Ascending aorta (tissue), 2 donors: ENCODE measurements around the gene SHQ1. TPM values are rescaled to one million over a fixed set of nuclear protein-coding genes. Genes with fewer than 3 reads are reported as not detected.

Source experiments
- DNase-seq, 2 donors: peaks; one replicate each; pipeline ENCODE4 v3.0.0-alpha.2; 2019; ENCODE audit warnings: low spot score in 2 of 2
- H3K27ac ChIP-seq, 2 donors: fragments of 200-600 bp; sonication (generic); one replicate each; pipeline ENCODE4 v1.5.1; 2016 to 2017; ENCODE audit warnings: mild to moderate bottlenecking in 1 of 2
- H3K27me3 ChIP-seq: fragments of 200-600 bp; sonication (generic); one replicate; pipeline ENCODE4 v1.5.1; 2017
- H3K36me3 ChIP-seq, 2 donors: fragments of 200-600 bp; sonication (generic); one replicate each; pipeline ENCODE4 v1.5.1; 2016
- H3K4me1 ChIP-seq, 2 donors: fragments of 200-600 bp; sonication (generic); one replicate each; pipeline ENCODE4 v1.5.1; 2016 to 2017; ENCODE audit warnings: mild to moderate bottlenecking in 1 of 2
- H3K4me3 ChIP-seq, 2 donors: fragments of 200-600 bp; sonication (generic); one replicate each; pipeline ENCODE4 v1.5.1; 2016 to 2017; ENCODE audit warnings: mild to moderate bottlenecking in 1 of 2
- H3K9me3 ChIP-seq, 2 donors: fragments of 200-600 bp; sonication (generic); one replicate each; pipeline ENCODE4 v1.5.1; 2016
- CTCF ChIP-seq, 3 experiments: fragments of 200-600 bp in 2 of 3; fragments of 450-650 bp in 1 of 3; sonication (generic) in 2 of 3; IDR thresholded peaks; one replicate each; pipeline ENCODE4 v1.5.1; 2016 to 2019; ENCODE audit warnings: antibody characterized with exemption in 3 of 3, mild to moderate bottlenecking in 1 of 3, moderate library complexity in 1 of 3
- intact Hi-C: fragments of 100-400 bp; cut with DNase I; formaldehyde crosslinking; loops from one replicate; pipeline ENCODE4 v1.15.1; 2023
- total RNA-seq: library from RNA; depleted of rRNA; stranded (reverse); fragments of >200 nt; gene quantifications from one replicate; pipeline ENCODE4 v1.1.0, GENCODE V29; 2016

SHQ1 gene
- total RNA-seq, 1 donor from 2014 or later: 4.2 TPM

GRCh38 chr3:72892081-72892775 is 44.0 kb upstream of the SHQ1 start:
- no peaks in the 10 kb centered on the region for H3K27me3 ChIP-seq
- peaks cover 3 to 6% of the 10 kb centered on the region in 2 donors for H3K4me1 ChIP-seq
- intact Hi-C loops: no loop called here
- H3K4me3 ChIP-seq: no peak overlapping the region
- TF ChIP-seq CTCF (IDR thresholded peaks at IDR 0.05): no peak
- H3K27ac ChIP-seq: peak overlapping the region in 1 of 2 donors; percentile 89
- no peak for DNase-seq
- no peaks in the 10 kb centered on the region for H3K9me3 ChIP-seq
- H3K36me3 ChIP-seq: no peaks in the 10 kb centered on the region

- Histone ChIP-seq H3K36me3 (no peaks in the 10 kb centered on the region), H3K27me3 (no peaks in the 10 kb centered on the region), H3K27ac (peak overlapping the region; percentile 60 to 89), H3K9me3 (no peaks in the 10 kb centered on the region), H3K4me3 (peak overlapping the region in 1 of 2 donors; percentile 80), H3K4me1 (peaks cover 3 to 6% of the 10 kb centered on the region in 2 donors)
- no peak for TF ChIP-seq CTCF (IDR thresholded peaks at IDR 0.05)
- intact Hi-C loops: no loop called here
- DNase-seq: no peak
Measured at GRCh38 chr3:72891053-72891855, 43.0 kb upstream of the SHQ1 start.

- intact Hi-C loops: no loop called here
- Histone ChIP-seq H3K4me3 (peak overlapping the region in 1 of 2 donors; percentile 80), H3K4me1 (peaks cover 3 to 6% of the 10 kb centered on the region in 2 donors), H3K9me3 (no peaks in the 10 kb centered on the region), H3K27ac (peak overlapping the region; percentile 60 to 89), H3K27me3 (no peaks in the 10 kb centered on the region), H3K36me3 (no peaks in the 10 kb centered on the region)
- no peak for DNase-seq
- no peak for TF ChIP-seq CTCF (IDR thresholded peaks at IDR 0.05)
Measured at GRCh38 chr3:72890166-72890925, 42.1 kb upstream of the SHQ1 start.

GRCh38 chr3:72889310-72890165 is 41.3 kb upstream of the SHQ1 start:
- no peaks in the 10 kb centered on the region for H3K9me3 ChIP-seq
- H3K4me1 ChIP-seq: peaks cover 3 to 6% of the 10 kb centered on the region in 2 donors
- H3K36me3 ChIP-seq: no peaks in the 10 kb centered on the region
- no peak for DNase-seq
- H3K4me3 ChIP-seq: peak overlapping the region; percentile 54 to 80
- intact Hi-C loops: loop anchor here (2.0 kb wide), 2 partner anchors 49 to 107 kb away; partner anchors contain the start of gene PPP4R2
- no peaks in the 10 kb centered on the region for H3K27me3 ChIP-seq
- no peak for TF ChIP-seq CTCF (IDR thresholded peaks at IDR 0.05)
- H3K27ac ChIP-seq: peak overlapping the region; percentile 60 to 89
